Measurements from ENCODE around the gene SLC2A8.

SLC2A8 gene

GRCh38 chr9:127396808-127397645 is at the start of gene SLC2A8:
Gene SLC2A8 (plus strand): TSS chr9:127397169. CDS start chr9:127397231, 62 bp downstream.
- DNase-seq, result peak; percentile 99

GRCh38 chr9:127347831-127348776 is 48.9 kb upstream of the SLC2A8 start:
- no peak for DNase-seq

- DNase-seq, result peak; percentile 68 to 76
Measured at GRCh38 chr9:127349483-127350113, 47.4 kb upstream of the SLC2A8 start.

- DNase-seq, result no peak
Measured at GRCh38 chr9:127351182-127352166, 45.5 kb upstream of the SLC2A8 start.

- no peak for DNase-seq
Measured at GRCh38 chr9:127353882-127354281, 43.1 kb upstream of the SLC2A8 start.

- DNase-seq, result no peak
Measured at GRCh38 chr9:127356906-127357305, 40.1 kb upstream of the SLC2A8 start.

GRCh38 chr9:127358023-127358535 is 38.9 kb upstream of the SLC2A8 start:
- DNase-seq, result no peak

DNA sequence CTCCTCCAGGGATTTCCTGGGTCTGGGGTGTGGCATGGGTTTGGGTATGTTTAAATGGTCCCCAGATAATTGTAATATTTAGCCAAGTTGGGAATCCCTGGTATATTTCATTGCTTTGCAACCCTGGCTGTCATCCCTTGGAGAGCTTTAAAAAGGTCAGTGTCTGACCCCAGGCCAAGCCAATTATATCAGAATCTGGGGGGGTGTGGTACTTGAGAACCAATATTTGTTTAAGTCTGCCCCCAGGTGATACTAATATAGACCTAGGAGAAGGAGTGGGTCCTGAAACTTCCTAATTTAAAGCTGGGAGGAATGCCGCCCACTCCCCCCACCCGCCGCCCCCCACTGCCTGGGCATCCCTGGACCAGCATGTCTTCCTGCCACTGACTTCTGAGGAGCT is 38.2 kb upstream of the SLC2A8 start:
- DNase-seq, result no peak

DNA sequence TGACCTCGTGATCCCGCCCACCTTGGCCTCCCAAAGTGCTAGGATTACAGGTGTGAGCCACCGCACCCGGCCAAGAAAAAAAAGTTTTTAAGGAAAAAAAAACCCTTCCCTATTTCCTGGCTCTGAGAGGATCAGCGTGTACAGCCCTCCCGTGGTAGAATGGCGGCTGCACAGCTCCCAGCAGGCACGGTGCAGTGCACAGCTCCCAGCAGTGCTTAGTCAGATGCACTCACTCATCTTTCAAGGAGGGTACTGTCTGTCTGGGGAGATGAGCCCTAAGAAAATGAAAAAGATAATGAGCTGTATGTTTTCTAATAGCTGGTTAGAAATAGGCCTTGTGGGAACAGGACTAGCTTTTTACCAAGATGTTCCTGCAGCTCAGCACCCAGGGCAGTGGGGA is 36.7 kb upstream of the SLC2A8 start:
- no peak for DNase-seq

- no peak for DNase-seq
Measured at GRCh38 chr9:127360829-127361228, 36.1 kb upstream of the SLC2A8 start.

GRCh38 chr9:127361561-127361960 is 35.4 kb upstream of the SLC2A8 start:
- DNase-seq, result no peak

GRCh38 chr9:127362829-127363228 is 34.1 kb upstream of the SLC2A8 start:
- DNase-seq, result no peak

DNA sequence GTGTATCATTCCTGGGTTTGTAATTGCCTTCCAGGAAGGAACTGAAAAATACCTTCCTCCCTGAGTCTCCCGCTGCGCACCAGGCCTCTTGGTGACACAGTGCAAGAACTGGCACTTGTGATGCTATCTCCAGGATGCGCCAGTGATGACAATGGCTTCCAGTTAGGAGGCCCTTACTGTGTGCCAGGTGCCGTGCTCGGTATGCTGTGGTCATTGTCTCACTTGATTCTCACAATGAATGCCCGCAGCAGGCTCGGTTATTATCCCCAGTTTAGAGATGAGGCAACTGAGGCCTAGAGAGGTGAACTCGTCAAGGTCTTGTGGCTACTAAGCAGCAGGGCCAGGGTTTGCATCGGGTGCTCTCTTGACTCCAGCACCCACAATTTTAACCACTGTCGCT is 31.5 kb upstream of the SLC2A8 start:
- DNase-seq, result no peak

- no peak for DNase-seq
Measured at GRCh38 chr9:127366594-127366993, 30.4 kb upstream of the SLC2A8 start.

DNA sequence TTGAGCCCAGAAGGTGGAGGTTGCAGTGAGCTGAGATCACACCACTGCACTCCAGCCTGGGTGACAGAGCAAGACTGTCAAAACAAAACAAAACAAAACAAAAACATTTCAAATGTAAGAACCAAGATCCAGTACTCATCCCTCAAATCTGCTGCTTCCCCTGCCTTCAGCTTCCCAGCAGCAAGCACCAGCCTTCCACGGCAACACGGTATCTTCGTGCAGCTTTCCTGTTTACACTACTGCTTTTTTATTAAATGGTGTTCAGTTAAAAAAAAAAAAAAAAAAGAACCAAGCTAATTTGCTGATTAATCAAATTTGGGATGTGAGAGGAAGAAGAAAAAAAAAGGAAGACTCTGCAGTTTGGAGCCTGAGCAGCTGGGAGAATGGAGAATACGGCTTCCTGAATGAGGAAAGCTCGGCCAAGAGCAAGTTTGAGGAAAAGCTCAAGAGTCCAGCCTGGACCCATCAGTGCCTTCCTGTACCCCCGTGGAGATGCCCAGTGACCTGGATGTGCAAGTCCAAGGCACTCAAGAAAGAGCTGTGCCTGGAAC is 28.0 kb upstream of the SLC2A8 start:
- DNase-seq, result no peak

DNA sequence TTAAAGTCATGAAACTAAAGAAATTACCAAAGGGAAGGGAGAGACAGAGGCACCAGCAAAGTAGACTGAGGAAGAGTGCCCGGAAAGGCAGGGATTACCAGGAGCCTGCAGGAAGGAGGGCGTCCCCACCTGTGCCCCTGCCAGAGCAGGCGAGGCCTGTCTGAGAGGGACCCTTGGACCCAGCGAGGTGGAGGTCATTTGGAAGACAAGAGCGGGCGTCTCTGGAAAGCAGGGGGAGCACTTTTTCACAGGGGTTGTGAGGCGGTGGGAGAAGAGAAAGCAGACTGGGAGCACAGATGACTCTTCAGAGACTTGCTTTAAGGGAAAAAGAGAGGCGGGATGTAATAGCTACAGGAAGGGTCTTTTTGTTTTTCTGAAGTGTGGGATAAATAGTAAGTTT is 27.5 kb upstream of the SLC2A8 start:
- no peak for DNase-seq

DNA sequence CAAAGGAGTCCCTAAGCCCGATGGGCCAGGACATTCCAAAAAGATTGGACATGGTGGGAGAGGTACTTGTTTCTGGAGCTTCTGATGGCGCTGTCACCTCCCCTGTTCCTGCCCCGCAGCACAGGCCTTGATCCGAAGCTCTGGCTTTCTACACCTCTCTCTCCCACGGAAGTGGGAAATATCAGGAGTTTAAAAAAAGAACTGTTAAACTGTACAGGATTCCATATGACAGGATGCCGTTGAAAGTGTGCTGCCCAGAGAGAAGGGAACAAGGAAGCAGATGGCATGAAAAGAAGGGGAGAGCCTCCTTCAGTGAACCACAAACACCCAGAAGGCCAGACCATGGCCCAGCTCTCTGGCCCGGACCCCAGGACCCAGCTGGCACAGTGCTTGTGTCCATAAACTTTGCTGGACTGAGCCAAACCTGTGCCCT is 26.8 kb upstream of the SLC2A8 start:
- no peak for DNase-seq

- no peak for DNase-seq
Measured at GRCh38 chr9:127370672-127371648, 26.0 kb upstream of the SLC2A8 start.

- no peak for DNase-seq
Measured at GRCh38 chr9:127380479-127380878, 16.5 kb upstream of the SLC2A8 start.

- DNase-seq, result no peak
Measured at GRCh38 chr9:127382541-127382940, 14.4 kb upstream of the SLC2A8 start.
